Fibroblast of lung (primary cell): ENCODE data around the gene ETV1.

ENCODE experiments used
- EZH2 ChIP-seq: IDR thresholded peaks from 2 replicates; pipeline ENCODE4 v1.5.1; 2012; ENCODE audit warnings: low read length, control low read depth, mild to moderate bottlenecking; ENCODE audit errors: missing control alignments
- TF ChIP-seq, protein P1 (sequence below), 2 donors: IDR thresholded peaks in 1 of 2; conservative IDR thresholded peaks in 1 of 2; 1 replicate in 1 of 2; 2 replicates in 1 of 2; pipeline ENCODE4 v1.5.1; 2011 to 2012; ENCODE audit warnings: low read length in 2 of 2, control low read depth in 1 of 2, inconsistent platforms in 1 of 2, low read depth in 1 of 2, mild to moderate bottlenecking in 1 of 2

DNA sequence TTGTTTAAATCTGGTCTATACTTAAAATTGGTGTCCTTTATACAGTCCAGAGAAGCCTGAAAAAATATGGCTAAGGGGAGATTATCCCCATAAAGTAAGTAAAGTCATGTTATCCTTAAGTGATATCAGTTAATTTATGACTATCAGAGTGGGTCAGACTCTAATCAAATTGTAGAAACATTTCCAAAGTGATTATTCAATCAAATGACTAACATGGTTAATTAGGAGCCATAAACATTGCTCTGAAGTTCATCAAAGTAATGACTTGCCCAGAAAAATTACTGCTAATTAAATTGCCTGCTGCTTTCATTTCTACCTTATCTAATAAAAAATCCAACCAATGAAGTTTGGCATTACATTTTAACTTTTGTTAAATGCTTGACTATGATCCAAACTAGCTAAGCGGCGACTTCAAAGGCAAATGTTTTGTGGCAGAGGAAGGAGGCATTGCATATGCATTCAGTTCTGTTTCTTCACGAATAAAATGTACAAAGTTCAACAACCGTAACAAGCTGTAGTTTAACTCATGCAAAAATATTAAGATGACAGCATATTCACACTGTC, 76.7 kb downstream of the ETV1 start:
- TF ChIP-seq, protein P1, sequence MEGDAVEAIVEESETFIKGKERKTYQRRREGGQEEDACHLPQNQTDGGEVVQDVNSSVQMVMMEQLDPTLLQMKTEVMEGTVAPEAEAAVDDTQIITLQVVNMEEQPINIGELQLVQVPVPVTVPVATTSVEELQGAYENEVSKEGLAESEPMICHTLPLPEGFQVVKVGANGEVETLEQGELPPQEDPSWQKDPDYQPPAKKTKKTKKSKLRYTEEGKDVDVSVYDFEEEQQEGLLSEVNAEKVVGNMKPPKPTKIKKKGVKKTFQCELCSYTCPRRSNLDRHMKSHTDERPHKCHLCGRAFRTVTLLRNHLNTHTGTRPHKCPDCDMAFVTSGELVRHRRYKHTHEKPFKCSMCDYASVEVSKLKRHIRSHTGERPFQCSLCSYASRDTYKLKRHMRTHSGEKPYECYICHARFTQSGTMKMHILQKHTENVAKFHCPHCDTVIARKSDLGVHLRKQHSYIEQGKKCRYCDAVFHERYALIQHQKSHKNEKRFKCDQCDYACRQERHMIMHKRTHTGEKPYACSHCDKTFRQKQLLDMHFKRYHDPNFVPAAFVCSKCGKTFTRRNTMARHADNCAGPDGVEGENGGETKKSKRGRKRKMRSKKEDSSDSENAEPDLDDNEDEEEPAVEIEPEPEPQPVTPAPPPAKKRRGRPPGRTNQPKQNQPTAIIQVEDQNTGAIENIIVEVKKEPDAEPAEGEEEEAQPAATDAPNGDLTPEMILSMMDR (conservative IDR thresholded peaks at IDR 0.05 in 1 of 2, IDR thresholded peaks at IDR 0.05 in 1 of 2; ENCODE audit: low read depth in 1 of 2, low read length in 2 of 2): no peak
- no peak for TF ChIP-seq EZH2
